ENCODE data around the gene GEMIN7. TPM values are rescaled to one million over a fixed set of nuclear protein-coding genes. Genes with fewer than 3 reads are reported as not detected.

GEMIN7 gene
- total RNA-seq, 1 experiment from 2014 or later: 46.0 TPM

DNA sequence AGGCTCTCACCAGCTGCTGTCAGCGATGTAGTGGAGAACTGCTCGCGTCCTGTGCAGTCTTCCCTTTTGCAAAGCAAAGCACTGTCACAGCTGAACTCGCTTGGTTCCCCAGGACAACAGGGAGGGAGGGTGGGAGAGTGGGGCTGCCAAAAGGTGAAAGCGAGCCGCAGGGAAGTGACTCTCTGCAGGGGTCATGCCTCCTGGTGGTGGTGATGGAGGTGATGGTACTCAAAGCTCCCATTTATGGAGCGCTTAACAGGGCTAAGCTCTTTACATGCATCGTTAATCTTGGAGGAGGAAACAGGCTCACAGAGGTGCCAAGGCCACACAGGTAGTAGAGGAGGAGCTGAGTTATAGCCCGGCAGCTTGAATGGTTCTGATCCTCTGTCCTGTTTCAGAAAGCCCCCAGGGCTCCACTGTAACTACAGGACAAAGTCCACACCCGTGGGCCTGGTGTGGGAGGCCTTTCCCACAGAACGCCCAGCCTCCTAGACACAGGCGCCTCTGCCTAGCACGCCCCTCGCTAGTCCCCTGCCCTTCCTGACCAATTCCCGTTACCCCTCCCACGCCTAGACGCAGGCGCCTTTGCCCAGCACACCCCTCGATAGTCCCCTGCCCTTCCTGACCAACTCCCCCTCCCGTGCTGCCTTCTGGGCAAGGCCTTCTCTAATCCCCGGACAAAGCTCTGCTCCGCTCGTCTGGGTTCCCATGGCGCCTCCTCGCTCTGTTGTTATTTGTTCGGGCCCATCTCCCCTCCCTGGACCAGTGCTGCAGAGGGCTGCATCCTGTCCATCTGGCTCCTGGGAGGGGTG, 24.7 kb downstream of the GEMIN7 start:
- Histone ChIP-seq H2BK20ac (ENCODE audit: low read depth, low read length, poor library complexity, severe bottlenecking) (no peak overlapping the region), H3K79me2 (ENCODE audit: insufficient read depth, low read length) (peaks cover 26% of the 10 kb centered on the region), H4K91ac (ENCODE audit: insufficient read length, low read depth, low read length) (no peak overlapping the region), H3K56ac (ENCODE audit: insufficient read length, low read depth, low read length) (no peak overlapping the region), H2BK5ac (ENCODE audit: insufficient read length, low read length) (no peak overlapping the region), H2BK12ac (ENCODE audit: insufficient read length, low read depth, low read length) (no peak overlapping the region), H3K27me3 (ENCODE audit: insufficient read depth, low read length) (no peaks in the 10 kb centered on the region), H3K23ac (ENCODE audit: insufficient read length, low read depth, low read length) (no peak overlapping the region), H3K4me1 (ENCODE audit: insufficient read depth, low read length) (no peaks in the 10 kb centered on the region; the same call in 1 of the 2 replicates), H3K18ac (ENCODE audit: insufficient read length, low read depth, low read length) (no peak overlapping the region), H3K79me1 (ENCODE audit: insufficient read depth, low read depth, low read length, poor library complexity, severe bottlenecking) (no peaks in the 10 kb centered on the region), H2AFZ (ENCODE audit: low read length) (no peak overlapping the region), H2AK5ac (ENCODE audit: insufficient read length, low read length) (no peak overlapping the region), H4K5ac (ENCODE audit: insufficient read length, low read depth, low read length) (no peak overlapping the region), H2BK120ac (ENCODE audit: low read depth, low read length, poor library complexity, severe bottlenecking) (no peak overlapping the region), H3K27ac (ENCODE audit: insufficient read length, low read depth, low read length) (no peak overlapping the region), H3K9me3 (ENCODE audit: control insufficient read depth, low read depth, low read length) (no peaks in the 10 kb centered on the region), H3K14ac (ENCODE audit: insufficient read depth, low read length) (no peak overlapping the region; the same call in 1 of the 2 replicates), H3K4me2 (ENCODE audit: insufficient read depth, insufficient read length, low read length) (no peak overlapping the region), H2BK15ac (ENCODE audit: low read depth, low read length) (no peak overlapping the region), H3K23me2 (ENCODE audit: insufficient read length, low read depth, low read length, poor library complexity, severe bottlenecking) (no peaks in the 10 kb centered on the region), H3T11ph (ENCODE audit: low read length) (no peak overlapping the region), H3K4ac (ENCODE audit: low read depth, low read length) (no peak overlapping the region), H4K8ac (replicated peaks; ENCODE audit: insufficient read length, low read depth, low read length) (no peak overlapping the region), H4K20me1 (ENCODE audit: control insufficient read depth, insufficient read depth, insufficient read length) (no peaks in the 10 kb centered on the region), H3K9ac (ENCODE audit: extremely low read depth, insufficient read length, low read length) (no peak overlapping the region)
- no CpG with 5 or more reads among the region's 26 CpGs for WGBS (ENCODE audit: extremely low coverage, insufficient read length, low lambda C conversion rate)
- H3K9me3 Mint-ChIP-seq: no peaks in the 10 kb centered on the region; a peak in 1 of 5 replicates
- TF ChIP-seq, protein P1, sequence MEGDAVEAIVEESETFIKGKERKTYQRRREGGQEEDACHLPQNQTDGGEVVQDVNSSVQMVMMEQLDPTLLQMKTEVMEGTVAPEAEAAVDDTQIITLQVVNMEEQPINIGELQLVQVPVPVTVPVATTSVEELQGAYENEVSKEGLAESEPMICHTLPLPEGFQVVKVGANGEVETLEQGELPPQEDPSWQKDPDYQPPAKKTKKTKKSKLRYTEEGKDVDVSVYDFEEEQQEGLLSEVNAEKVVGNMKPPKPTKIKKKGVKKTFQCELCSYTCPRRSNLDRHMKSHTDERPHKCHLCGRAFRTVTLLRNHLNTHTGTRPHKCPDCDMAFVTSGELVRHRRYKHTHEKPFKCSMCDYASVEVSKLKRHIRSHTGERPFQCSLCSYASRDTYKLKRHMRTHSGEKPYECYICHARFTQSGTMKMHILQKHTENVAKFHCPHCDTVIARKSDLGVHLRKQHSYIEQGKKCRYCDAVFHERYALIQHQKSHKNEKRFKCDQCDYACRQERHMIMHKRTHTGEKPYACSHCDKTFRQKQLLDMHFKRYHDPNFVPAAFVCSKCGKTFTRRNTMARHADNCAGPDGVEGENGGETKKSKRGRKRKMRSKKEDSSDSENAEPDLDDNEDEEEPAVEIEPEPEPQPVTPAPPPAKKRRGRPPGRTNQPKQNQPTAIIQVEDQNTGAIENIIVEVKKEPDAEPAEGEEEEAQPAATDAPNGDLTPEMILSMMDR (conservative IDR thresholded peaks at IDR 0.05): no peak
- DNase-seq: no peak
- H3K36me3 Mint-ChIP-seq (ENCODE audit: insufficient read depth in 1 of 3, low read depth in 3 of 3): peaks cover 0 to 6% (median 4%) of the 10 kb centered on the region in 3 experiments; a peak in 2 of 7 replicates
- no peaks in the 10 kb centered on the region for H3K27me3 Mint-ChIP-seq (ENCODE audit: low read depth)
- peak overlapping the region; percentile 12 to 53; a peak in 4 of 5 replicates for H3K4me3 Mint-ChIP-seq
- H3K27ac Mint-ChIP-seq: peak overlapping the region; percentile 46 to 86 (median 48)
- H3K4me1 Mint-ChIP-seq: peaks cover 58 to 63% of the 10 kb centered on the region in 2 experiments

All from H9 (cell line).